Fibroblast of the aortic adventitia (primary cell): ENCODE data around the gene HNMT. TPM values are rescaled to one million over a fixed set of nuclear protein-coding genes. Genes with fewer than 3 reads are reported as not detected.
A peak's percentile ranks its signal among the peaks of the same experiment; 100 is the strongest.

Experiments
- DNase-seq: peaks from one replicate; pipeline ENCODE4 v3.0.0-alpha.2; 2010; ENCODE audit warnings: low read depth
- H3K4me3 ChIP-seq: 2 replicates; pipeline ENCODE4 v1.5.1; 2011; ENCODE audit warnings: low read depth, mild to moderate bottlenecking, control low read depth, low read length, moderate library complexity
- CTCF ChIP-seq: IDR thresholded peaks from 2 replicates; pipeline ENCODE4 v1.5.1; 2011; ENCODE audit warnings: mild to moderate bottlenecking, low read length, control low read depth, inconsistent platforms; ENCODE audit not compliant: insufficient read depth
- total RNA-seq: library from RNA; depleted of rRNA; stranded (reverse); fragments of >200 nt; gene quantifications from 2 replicates; pipeline ENCODE4 v1.2.3, GENCODE V29; 2012; ENCODE audit warnings: low replicate concordance

The HNMT gene
- total RNA-seq, 1 donor, result 32.2 TPM

- peak; percentile 8 for DNase-seq
- TF ChIP-seq CTCF, result no peak
- H3K4me3 ChIP-seq, result no peak overlapping the region
These were observed 25.2 kb upstream of the HNMT start for GRCh38 chr2:137939026-137939425.

- H3K4me3 ChIP-seq, result no peak overlapping the region
- no peak for DNase-seq
- no peak for TF ChIP-seq CTCF
These were observed 24.1 kb upstream of the HNMT start for GRCh38 chr2:137940154-137940553.

- no peak for TF ChIP-seq CTCF
- no peak for DNase-seq
- H3K4me3 ChIP-seq, result no peak overlapping the region
These were observed 22.0 kb upstream of the HNMT start for GRCh38 chr2:137942037-137942832.

GRCh38 chr2:137942833-137943677 lies 21.2 kb upstream of the HNMT start:
- TF ChIP-seq CTCF, result no peak
- no peak overlapping the region for H3K4me3 ChIP-seq
- DNase-seq, result no peak

GRCh38 chr2:137943678-137944347 lies 20.5 kb upstream of the HNMT start:
- no peak for DNase-seq
- no peak overlapping the region for H3K4me3 ChIP-seq
- TF ChIP-seq CTCF, result no peak

GRCh38 chr2:137944714-137945113 lies 19.6 kb upstream of the HNMT start:
- TF ChIP-seq CTCF, result no peak
- DNase-seq, result no peak

More at GRCh38 chr2:137944714-137945113, 19.6 kb upstream of the HNMT start:
- no peak overlapping the region for H3K4me3 ChIP-seq
